ENCODE data around the gene ROR2.

Gene ROR2

GRCh38 chr9:91834740-91835139, 115.3 kb downstream of the ROR2 start:
- H3K4me3 ChIP-seq (ENCODE audit: low read depth, low read length) = no peak overlapping the region
- DNase-seq (ENCODE audit: low read depth) = no peak
- TF ChIP-seq CTCF (IDR thresholded peaks at IDR 0.05; ENCODE audit: low read depth, low read length, missing control alignments) = no peak

DNA sequence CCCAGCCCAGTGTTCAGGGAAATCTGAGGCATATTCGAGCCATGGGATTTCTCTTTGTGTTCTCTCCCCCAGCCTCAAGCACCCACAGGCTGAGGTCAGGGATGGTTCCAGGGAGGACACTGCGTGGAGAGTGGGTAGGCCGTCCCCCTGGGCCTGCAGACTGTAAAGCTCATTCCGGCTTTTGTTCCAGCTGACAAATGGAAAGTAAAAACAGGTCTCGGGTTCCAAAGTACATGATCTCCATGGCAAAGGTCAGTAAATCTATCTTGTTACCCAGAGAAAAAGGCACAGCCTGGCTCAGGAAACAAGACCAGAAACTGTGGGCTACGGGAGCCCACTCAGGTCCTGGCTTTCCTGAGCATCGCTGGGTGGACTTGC, 116.2 kb downstream of the ROR2 start:
- TF ChIP-seq CTCF (IDR thresholded peaks at IDR 0.05; ENCODE audit: low read depth, low read length, missing control alignments) = no peak
- H3K4me3 ChIP-seq (ENCODE audit: low read depth, low read length) = no peak overlapping the region

GRCh38 chr9:91833096-91833877, 116.7 kb downstream of the ROR2 start:
- H3K4me3 ChIP-seq (ENCODE audit: low read depth, low read length) = no peak overlapping the region
- no peak for TF ChIP-seq CTCF (IDR thresholded peaks at IDR 0.05; ENCODE audit: low read depth, low read length, missing control alignments)
- DNase-seq (ENCODE audit: low read depth) = no peak

More for the DNA sequence above, 116.2 kb downstream of the ROR2 start:
- no peak for DNase-seq (ENCODE audit: low read depth)

DNA sequence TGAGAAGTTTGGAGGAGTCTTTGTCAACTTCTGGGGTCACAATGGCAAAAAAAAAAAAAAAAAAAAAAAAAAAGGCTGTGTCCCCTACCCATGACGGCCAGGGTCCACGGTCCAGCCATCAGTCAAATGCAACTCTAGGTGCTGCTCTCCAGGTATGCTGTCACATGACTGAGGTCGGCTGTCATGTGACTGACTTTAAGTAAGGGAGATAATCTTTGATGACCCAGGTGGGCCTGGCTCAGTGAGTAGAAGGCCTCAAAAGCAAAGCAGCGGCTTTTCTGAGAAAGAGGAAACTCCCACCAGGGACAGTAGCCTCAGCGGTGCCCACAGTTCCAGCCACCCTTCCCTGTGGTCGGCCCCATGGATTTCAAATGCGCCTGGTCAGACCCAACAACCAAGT, 117.7 kb downstream of the ROR2 start:
- H3K4me3 ChIP-seq (ENCODE audit: low read depth, low read length) = no peak overlapping the region
- no peak for TF ChIP-seq CTCF (IDR thresholded peaks at IDR 0.05; ENCODE audit: low read depth, low read length, missing control alignments)
- DNase-seq (ENCODE audit: low read depth) = no peak

DNA sequence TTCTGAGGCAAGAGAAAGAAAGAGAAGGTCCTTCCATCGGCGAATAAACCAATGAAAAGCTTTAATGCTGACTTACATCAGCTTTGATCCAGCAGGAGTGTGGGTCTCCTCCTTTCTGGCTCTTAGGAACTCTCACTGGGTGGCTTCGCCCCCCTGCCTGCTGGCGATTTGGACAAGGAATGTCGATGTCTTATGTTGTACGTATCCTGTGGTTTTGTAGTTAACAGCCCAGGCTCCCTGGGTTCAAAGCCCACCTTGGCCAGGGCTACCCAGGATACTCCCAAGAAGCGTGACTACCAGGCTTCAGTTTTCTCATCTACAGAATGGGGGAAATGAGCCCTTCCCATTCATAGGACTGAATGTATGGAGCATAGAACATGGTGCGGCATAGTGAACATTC, 124.2 kb downstream of the ROR2 start:
- DNase-seq (ENCODE audit: low read depth) = no peak
- no peak overlapping the region for H3K4me3 ChIP-seq (ENCODE audit: low read depth, low read length)
- TF ChIP-seq CTCF (IDR thresholded peaks at IDR 0.05; ENCODE audit: low read depth, low read length, missing control alignments) = no peak

GRCh38 chr9:91825422-91825821, 124.6 kb downstream of the ROR2 start:
- no peak for DNase-seq (ENCODE audit: low read depth)
- H3K4me3 ChIP-seq (ENCODE audit: low read depth, low read length) = no peak overlapping the region
- TF ChIP-seq CTCF (IDR thresholded peaks at IDR 0.05; ENCODE audit: low read depth, low read length, missing control alignments) = no peak

Data from GM12864 (cell line).